ELR (cell line): ENCODE data around the gene ADGRF5.
A peak's percentile ranks its signal among the peaks of the same experiment; 100 is the strongest.

Experiments
- DNase-seq: peaks from one replicate; pipeline ENCODE4 v3.0.0-alpha.2; 2015; ENCODE audit warnings: low read depth

Gene ADGRF5

GRCh38 chr6:46816626-46817025 lies 105.1 kb downstream of the ADGRF5 start:
- DNase-seq, result no peak

GRCh38 chr6:46815130-46815529 lies 106.6 kb downstream of the ADGRF5 start:
- DNase-seq, result peak; percentile 29

GRCh38 chr6:46808806-46809205 lies 112.9 kb downstream of the ADGRF5 start:
- no peak for DNase-seq
